Endothelial cell of umbilical vein (primary cell): ENCODE measurements around the gene FBXO24. TPM values are rescaled to one million over a fixed set of nuclear protein-coding genes. Genes with fewer than 3 reads are reported as not detected.

Source experiments
- BruUV-seq: library from RNA; stranded (reverse); fragments of 400-500 nt; replicated peaks from 2 replicates; lab custom pipeline; 2021; lab: Mats Ljungman, UMichigan
- CTCF ChIA-PET: fragments of 300-600, 350-600 bp; sonication (Branson Sonifier 250); formaldehyde crosslinking; loops from one replicate; lab custom pipeline; 2021; ENCODE audit warnings: antibody characterized with exemption, inconsistent platforms; lab: Charles Lee
- POLR2A ChIA-PET: fragments of 300-600, 350-600 bp; sonication (Branson Sonifier 250); formaldehyde crosslinking; loops from one replicate; lab custom pipeline; 2021; ENCODE audit warnings: antibody characterized with exemption, inconsistent platforms; lab: Charles Lee
- DNase-seq: peaks from one replicate; pipeline ENCODE4 v3.0.0-alpha.2; 2011; ENCODE audit warnings: low read depth, low spot score
- FAIRE-seq: peaks from 2 replicates; lab custom pipeline; 2011; peaks lifted over from hg19 to GRCh38; lab: Jason Lieb, UNC
- H2AFZ ChIP-seq: 2 replicates; pipeline ENCODE4 v1.6.0; 2012; ENCODE audit warnings: low read depth, low read length, control low read depth, inconsistent platforms
- H3K27ac ChIP-seq: 2 replicates; pipeline ENCODE4 v1.5.1; 2011; ENCODE audit warnings: low read depth, mild to moderate bottlenecking, control low read depth, low read length, moderate library complexity; ENCODE audit not compliant: insufficient read depth
- H3K27me3 ChIP-seq, 2 experiments: 2 replicates each; pipeline versions ENCODE4 v1.6.0 to v1.6.1; 2011; ENCODE audit warnings: low read length in 2 of 2, mixed read lengths in 1 of 2; ENCODE audit not compliant: control insufficient read depth in 2 of 2, insufficient read depth in 2 of 2
- H3K36me3 ChIP-seq, 2 experiments: 2 replicates in 1 of 2; 3 replicates in 1 of 2; pipeline ENCODE4 v1.5.1; 2011; ENCODE audit warnings: low read length in 2 of 2, mild to moderate bottlenecking in 1 of 2, moderate library complexity in 1 of 2; ENCODE audit not compliant: control insufficient read depth in 2 of 2, insufficient read depth in 2 of 2; ENCODE audit errors: extremely low read depth in 1 of 2
- H3K4me1 ChIP-seq: 3 replicates; pipeline ENCODE4 v1.5.1; 2011; ENCODE audit warnings: mild to moderate bottlenecking, low read length; ENCODE audit not compliant: control insufficient read depth, insufficient read depth; ENCODE audit errors: extremely low read depth
- H3K4me2 ChIP-seq: 2 replicates; pipeline ENCODE4 v1.6.1; 2011; ENCODE audit warnings: low read length, control low read depth, mixed read lengths; ENCODE audit not compliant: insufficient read depth
- H3K4me3 ChIP-seq, 3 experiments: fragments of 200-600 bp in 1 of 3; sonication (generic), shearing (Covaris generic) in 1 of 3; replicated peaks in 1 of 3; 2 replicates each; pipeline ENCODE4 v1.5.1; 2011 to 2016; ENCODE audit warnings: control low read depth in 3 of 3, low read length in 3 of 3, mild to moderate bottlenecking in 2 of 3, inconsistent platforms in 1 of 3, low read depth in 1 of 3, moderate library complexity in 1 of 3; ENCODE audit not compliant: insufficient read depth in 1 of 3
- H3K79me2 ChIP-seq: 2 replicates; pipeline ENCODE4 v1.6.0; 2012; ENCODE audit warnings: low read length, inconsistent platforms; ENCODE audit not compliant: control insufficient read depth, insufficient read depth
- H3K9ac ChIP-seq: replicated peaks from 2 replicates; pipeline ENCODE3; 2011; ENCODE audit warnings: low read length, control low read depth; ENCODE audit not compliant: insufficient read depth; ENCODE audit errors: extremely low read depth
- H3K9me1 ChIP-seq: replicated peaks from 3 replicates; pipeline ENCODE4 v1.6.0; 2011; ENCODE audit warnings: mild to moderate bottlenecking, low read length; ENCODE audit not compliant: control insufficient read depth, insufficient read depth; ENCODE audit errors: extremely low read depth
- H3K9me3 ChIP-seq: replicated peaks from 2 replicates; pipeline ENCODE4 v1.5.1; 2012; ENCODE audit warnings: low read length, inconsistent platforms; ENCODE audit not compliant: control insufficient read depth, insufficient read depth
- H4K20me1 ChIP-seq: replicated peaks from 2 replicates; pipeline ENCODE3; 2011; ENCODE audit warnings: mild to moderate bottlenecking, low read length; ENCODE audit not compliant: control insufficient read depth, insufficient read depth; ENCODE audit errors: extremely low read depth
- FOS ChIP-seq: IDR thresholded peaks from 2 replicates; pipeline ENCODE4 v1.6.1; 2011; ENCODE audit warnings: mild to moderate bottlenecking, low read length, moderate library complexity, borderline replicate concordance; ENCODE audit not compliant: insufficient read depth
- GATA2 ChIP-seq: IDR thresholded peaks from 2 replicates; pipeline ENCODE4 v1.7.0; 2011; ENCODE audit warnings: low read depth, mild to moderate bottlenecking, moderate library complexity, mixed read lengths, low read length; ENCODE audit not compliant: insufficient read length, insufficient read depth
- JUN ChIP-seq: IDR thresholded peaks from 2 replicates; pipeline ENCODE4 v1.6.1; 2011; ENCODE audit warnings: borderline replicate concordance, low read depth; ENCODE audit not compliant: insufficient read length, insufficient read depth
- MAX ChIP-seq: IDR thresholded peaks from 2 replicates; pipeline ENCODE4 v1.6.1; 2011; ENCODE audit not compliant: insufficient read depth, insufficient read length
- MYC ChIP-seq: IDR thresholded peaks from one replicate; pipeline ENCODE4 v1.6.1; 2011; ENCODE audit warnings: mild to moderate bottlenecking, low read depth, low read length
- POLR2A ChIP-seq: IDR thresholded peaks from 2 replicates; pipeline ENCODE4 v1.6.1; 2012; ENCODE audit warnings: low read depth, mild to moderate bottlenecking, control low read depth, low read length
- dilution Hi-C: fragments of 300-500 bp; cut with MboI; formaldehyde crosslinking; loops from one replicate; pipeline ENCODE4 v1.15.0; 2019; ENCODE audit warnings: low sequenced_read_pairs; ENCODE audit not compliant: extremely low pct_ligation_motif_present
- intact Hi-C: fragments of 100-400 bp; cut with micrococcal nuclease; formaldehyde crosslinking; loops from one replicate; pipeline ENCODE4 v1.10.0; 2022
- polyA plus RNA-seq, 4 experiments: library from polyadenylated mRNA; depleted of rRNA in 3 of 4; stranded (reverse) in 3 of 4; unstranded in 1 of 4; fragments of >200 nt; gene quantifications; 2 replicates each; pipeline versions ENCODE4 v1.2.1 to v1.2.3, GENCODE V29; 2011 to 2012; ENCODE audit warnings: missing spikeins in 1 of 4
- total RNA-seq: library from RNA; stranded (reverse); gene quantifications from 2 replicates; pipeline ENCODE4 v1.2.3, GENCODE V29; 2021
- TF ChIP-seq, protein P1 (sequence below), 2 donors: IDR thresholded peaks; 1 replicate in 1 of 2; 2 replicates in 1 of 2; pipeline ENCODE4 v1.5.1; 2011; ENCODE audit warnings: low read length in 2 of 2, mild to moderate bottlenecking in 2 of 2, moderate library complexity in 2 of 2, control low read depth in 1 of 2, inconsistent platforms in 1 of 2, low read depth in 1 of 2; ENCODE audit not compliant: insufficient read depth in 1 of 2; ENCODE audit errors: extremely low read depth in 1 of 2

Gene FBXO24
- total and polyA plus RNA-seq, 2 donors (not counting 3 experiments of a cell fraction or from before 2014, with no cell fraction given), result 0.37 to 0.38 TPM

DNA sequence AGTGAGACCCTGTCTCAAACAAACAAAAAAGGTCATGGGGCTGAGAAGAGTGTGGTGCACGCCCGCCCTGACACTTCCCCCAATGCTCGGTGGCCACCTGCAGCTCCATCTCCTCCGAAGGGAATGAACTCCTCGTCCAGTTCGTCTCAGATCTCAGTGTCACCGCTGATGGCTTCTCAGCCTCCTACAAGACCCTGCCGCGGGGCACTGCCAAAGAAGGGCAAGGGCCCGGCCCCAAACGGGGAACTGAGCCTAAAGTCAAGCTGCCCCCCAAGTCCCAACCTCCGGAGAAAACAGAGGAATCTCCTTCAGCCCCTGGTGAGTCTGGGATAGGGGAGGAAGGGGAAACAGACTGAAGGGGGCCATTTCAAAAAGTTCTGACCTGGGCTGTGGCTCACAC, 20.2 kb downstream of the FBXO24 start:
- TF ChIP-seq FOS (no peak), JUN (no peak), MYC (no peak), MAX (no peak), POLR2A (no peak), GATA2 (no peak)
- TF ChIP-seq, protein P1, sequence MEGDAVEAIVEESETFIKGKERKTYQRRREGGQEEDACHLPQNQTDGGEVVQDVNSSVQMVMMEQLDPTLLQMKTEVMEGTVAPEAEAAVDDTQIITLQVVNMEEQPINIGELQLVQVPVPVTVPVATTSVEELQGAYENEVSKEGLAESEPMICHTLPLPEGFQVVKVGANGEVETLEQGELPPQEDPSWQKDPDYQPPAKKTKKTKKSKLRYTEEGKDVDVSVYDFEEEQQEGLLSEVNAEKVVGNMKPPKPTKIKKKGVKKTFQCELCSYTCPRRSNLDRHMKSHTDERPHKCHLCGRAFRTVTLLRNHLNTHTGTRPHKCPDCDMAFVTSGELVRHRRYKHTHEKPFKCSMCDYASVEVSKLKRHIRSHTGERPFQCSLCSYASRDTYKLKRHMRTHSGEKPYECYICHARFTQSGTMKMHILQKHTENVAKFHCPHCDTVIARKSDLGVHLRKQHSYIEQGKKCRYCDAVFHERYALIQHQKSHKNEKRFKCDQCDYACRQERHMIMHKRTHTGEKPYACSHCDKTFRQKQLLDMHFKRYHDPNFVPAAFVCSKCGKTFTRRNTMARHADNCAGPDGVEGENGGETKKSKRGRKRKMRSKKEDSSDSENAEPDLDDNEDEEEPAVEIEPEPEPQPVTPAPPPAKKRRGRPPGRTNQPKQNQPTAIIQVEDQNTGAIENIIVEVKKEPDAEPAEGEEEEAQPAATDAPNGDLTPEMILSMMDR (IDR thresholded peaks at IDR 0.05; ENCODE audit: extremely low read depth in 1 of 2, insufficient read depth in 1 of 2, low read depth in 1 of 2, low read length in 2 of 2), result no peak
- DNase-seq (no peak), FAIRE-seq (no peak)
- H3K9me3 ChIP-seq, result no peaks in the 10 kb centered on the region
- H3K27ac ChIP-seq, result no peak overlapping the region
- H2AFZ ChIP-seq, result no peak overlapping the region
- H3K36me3 ChIP-seq, result no peaks in the 10 kb centered on the region
- ChIA-PET POLR2A (interaction anchor here (0.7 kb wide), 1 partner anchor 31 kb away, joined by 4 read pairs; no protein-coding TSS in a partner anchor), CTCF (interaction anchor here (1.3 to 1.9 kb wide), 3 partner anchors 18 to 22 kb away, joined by 3 to 5 read pairs (median 3); partner anchors contain the start of gene FBXO24)
- no peaks in the 10 kb centered on the region for H3K79me2 ChIP-seq
- no peaks in the 10 kb centered on the region for H3K27me3 ChIP-seq
- H4K20me1 ChIP-seq, result no peaks in the 10 kb centered on the region
- intact Hi-C loops (no loop called here), dilution Hi-C loops (no loop called here)
- H3K4me2 ChIP-seq, result no peak overlapping the region
- no peak overlapping the region for H3K9ac ChIP-seq
- no TSS peak for BruUV-seq
- no peak overlapping the region for H3K4me3 ChIP-seq
- H3K4me1 ChIP-seq, result peaks cover 25% of the 10 kb centered on the region
- H3K9me1 ChIP-seq, result no peaks in the 10 kb centered on the region
